Astrocyte (in vitro differentiated cells and primary cell): ENCODE results near the gene ASCL2.

Experiments
- EZH2 ChIP-seq: IDR thresholded peaks from 2 replicates; pipeline ENCODE4 v1.6.1; 2012; ENCODE audit warnings: mild to moderate bottlenecking, low read length, inconsistent platforms; ENCODE audit not compliant: insufficient read depth
- TF ChIP-seq, protein P1 (sequence below): IDR thresholded peaks from 2 replicates; pipeline ENCODE4 v1.5.1; 2011; ENCODE audit warnings: low read depth, mild to moderate bottlenecking, inconsistent platforms, low read length, moderate library complexity; ENCODE audit not compliant: insufficient read depth

DNA sequence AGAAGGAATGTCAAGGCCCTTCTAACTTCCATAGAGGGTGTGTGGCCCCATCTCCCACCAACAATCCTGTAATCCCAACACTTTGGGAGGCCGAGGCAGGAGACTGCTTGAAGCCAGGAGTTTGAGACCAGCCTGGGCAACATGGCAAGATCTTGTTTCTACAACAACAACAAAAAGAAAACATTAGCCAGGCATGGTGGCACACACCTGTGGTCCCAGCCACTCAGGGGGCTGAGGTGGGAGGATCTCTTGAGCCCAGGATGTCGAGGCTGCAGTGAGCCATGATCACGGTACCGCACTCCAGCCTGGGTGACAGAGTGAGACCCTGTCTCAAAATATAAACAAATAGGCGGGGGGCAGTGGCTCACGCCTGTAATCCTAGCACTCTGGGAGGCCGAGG lies 48.3 kb upstream of the ASCL2 start:
- TF ChIP-seq, protein P1, sequence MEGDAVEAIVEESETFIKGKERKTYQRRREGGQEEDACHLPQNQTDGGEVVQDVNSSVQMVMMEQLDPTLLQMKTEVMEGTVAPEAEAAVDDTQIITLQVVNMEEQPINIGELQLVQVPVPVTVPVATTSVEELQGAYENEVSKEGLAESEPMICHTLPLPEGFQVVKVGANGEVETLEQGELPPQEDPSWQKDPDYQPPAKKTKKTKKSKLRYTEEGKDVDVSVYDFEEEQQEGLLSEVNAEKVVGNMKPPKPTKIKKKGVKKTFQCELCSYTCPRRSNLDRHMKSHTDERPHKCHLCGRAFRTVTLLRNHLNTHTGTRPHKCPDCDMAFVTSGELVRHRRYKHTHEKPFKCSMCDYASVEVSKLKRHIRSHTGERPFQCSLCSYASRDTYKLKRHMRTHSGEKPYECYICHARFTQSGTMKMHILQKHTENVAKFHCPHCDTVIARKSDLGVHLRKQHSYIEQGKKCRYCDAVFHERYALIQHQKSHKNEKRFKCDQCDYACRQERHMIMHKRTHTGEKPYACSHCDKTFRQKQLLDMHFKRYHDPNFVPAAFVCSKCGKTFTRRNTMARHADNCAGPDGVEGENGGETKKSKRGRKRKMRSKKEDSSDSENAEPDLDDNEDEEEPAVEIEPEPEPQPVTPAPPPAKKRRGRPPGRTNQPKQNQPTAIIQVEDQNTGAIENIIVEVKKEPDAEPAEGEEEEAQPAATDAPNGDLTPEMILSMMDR: no peak
- no peak for TF ChIP-seq EZH2
